HCT116 (cell line): ENCODE data around the gene MEIS1. TPM values are rescaled to one million over a fixed set of nuclear protein-coding genes. Genes with fewer than 3 reads are reported as not detected.

ENCODE experiments used
- ATAC-seq: fragments of 200-7000 bp; cut with Tn5 transposase; 2 replicates; pipeline ENCODE4 v1.9.1; 2020; ENCODE audit warnings: mild to moderate bottlenecking, moderate library complexity
- BruUV-seq: library from RNA; stranded (reverse); fragments of 400-500 nt; replicated peaks from 2 replicates; lab custom pipeline; 2021; lab: Mats Ljungman, UMichigan
- CTCF ChIA-PET: fragments of 300-600 bp; sonication (Branson Sonifier 250); formaldehyde crosslinking; loops from one replicate; lab custom pipeline; 2021; ENCODE audit warnings: antibody characterized with exemption; lab: Charles Lee
- POLR2A ChIA-PET: fragments of 300-600, 350-600 bp; sonication (Branson Sonifier 250); formaldehyde crosslinking; loops from one replicate; lab custom pipeline; 2021; ENCODE audit warnings: antibody characterized with exemption; lab: Charles Lee
- RAD21 ChIA-PET, 2 experiments: fragments of 300-600 bp; sonication (Branson Sonifier 250); formaldehyde crosslinking; loops; one replicate each; lab custom pipeline; 2023; ENCODE audit warnings: low total read pairs in 2 of 2; ENCODE audit not compliant: uncharacterized antibody in 2 of 2, unreplicated experiment in 2 of 2, low non-redundant PET in 1 of 2; lab: Charles Lee
- DNase-seq: peaks from one replicate; pipeline ENCODE4 v3.0.0-alpha.2; 2010; ENCODE audit warnings: low read depth, low spot score
- H2AFZ ChIP-seq: fragments of 200-600 bp; shearing (Covaris generic), sonication (generic); 2 replicates; pipeline ENCODE4 v1.6.1; 2017; ENCODE audit warnings: low read depth, mixed run types, mixed read lengths, antibody characterized with exemption, low read length; ENCODE audit not compliant: poor library complexity, severe bottlenecking
- H3K27ac ChIP-seq: 2 replicates; pipeline ENCODE4 v1.5.1; 2012; ENCODE audit warnings: low read depth, low read length
- H3K27me3 ChIP-seq: fragments of 200-600 bp; sonication (generic); 2 replicates; pipeline ENCODE4 v1.6.1; 2016; ENCODE audit warnings: mixed run types, low read length, mixed read lengths; ENCODE audit not compliant: insufficient read depth
- H3K36me3 ChIP-seq, 2 experiments: fragments of 200-500 bp in 1 of 2; fragments of 200-600 bp in 1 of 2; sonication (Bioruptor generic) in 1 of 2; sonication (generic) in 1 of 2; 2 replicates each; pipeline versions ENCODE4 v1.5.1 to v1.6.1; 2014 to 2016; ENCODE audit warnings: low read length in 2 of 2, inconsistent platforms in 1 of 2, mixed read lengths in 1 of 2, mixed run types in 1 of 2; ENCODE audit not compliant: insufficient read depth in 2 of 2, control insufficient read depth in 1 of 2
- H3K4me1 ChIP-seq, 2 experiments: fragments of 200-600 bp in 1 of 2; sonication (generic) in 1 of 2; 2 replicates each; pipeline versions ENCODE4 v1.5.1 to v1.6.1; 2012 to 2017; ENCODE audit warnings: low read length in 2 of 2, inconsistent platforms in 1 of 2, mild to moderate bottlenecking in 1 of 2, mixed read lengths in 1 of 2, mixed run types in 1 of 2, moderate library complexity in 1 of 2; ENCODE audit not compliant: insufficient read depth in 2 of 2, control insufficient read depth in 1 of 2
- H3K4me2 ChIP-seq: fragments of 200-600 bp; sonication (generic); 2 replicates; pipeline ENCODE4 v1.6.1; 2017; ENCODE audit warnings: mixed run types, low read length, mixed read lengths
- H3K4me3 ChIP-seq, 2 experiments: fragments of 200-600 bp in 1 of 2; sonication (generic) in 1 of 2; replicated peaks in 1 of 2; 2 replicates each; pipeline ENCODE4 v1.5.1; 2011 to 2016; ENCODE audit warnings: low read length in 2 of 2, control low read depth in 1 of 2, low read depth in 1 of 2, mild to moderate bottlenecking in 1 of 2, mixed read lengths in 1 of 2, mixed run types in 1 of 2
- H3K79me2 ChIP-seq: fragments of 200-600 bp; sonication (generic); 2 replicates; pipeline ENCODE4 v1.6.1; 2017; ENCODE audit warnings: mild to moderate bottlenecking, mixed run types, low read length, moderate library complexity, mixed read lengths; ENCODE audit not compliant: insufficient read depth
- H3K9ac ChIP-seq: fragments of 200-600 bp; sonication (generic); 2 replicates; pipeline ENCODE4 v1.6.1; 2016; ENCODE audit warnings: low read length, mixed read lengths
- H3K9me2 ChIP-seq: fragments of 200-600 bp; sonication (generic), shearing (Covaris generic); 2 replicates; pipeline ENCODE4 v1.6.1; 2017; ENCODE audit warnings: mixed run types, mild to moderate bottlenecking, moderate library complexity; ENCODE audit not compliant: insufficient read depth
- H3K9me3 ChIP-seq, 2 experiments: fragments of 200-500 bp in 1 of 2; fragments of 200-600 bp in 1 of 2; sonication (Bioruptor generic) in 1 of 2; sonication (generic) in 1 of 2; 2 replicates each; pipeline ENCODE4 v1.6.1; 2014 to 2017; ENCODE audit warnings: low read length in 2 of 2, mixed read lengths in 2 of 2, inconsistent platforms in 1 of 2, low read depth in 1 of 2, mild to moderate bottlenecking in 1 of 2, mixed run types in 1 of 2, moderate library complexity in 1 of 2; ENCODE audit not compliant: control insufficient read depth in 1 of 2, insufficient read depth in 1 of 2
- H4K20me1 ChIP-seq: fragments of 200-600 bp; sonication (generic), shearing (Covaris generic); 2 replicates; pipeline ENCODE4 v1.6.1; 2017; ENCODE audit warnings: mixed run types, mild to moderate bottlenecking, moderate library complexity; ENCODE audit not compliant: insufficient read depth
- CBX3 ChIP-seq: IDR thresholded peaks from 2 replicates; pipeline ENCODE4 v1.6.1; 2012; ENCODE audit warnings: low read depth
- CEBPB ChIP-seq: IDR thresholded peaks from 2 replicates; pipeline ENCODE4 v1.6.1; 2012; ENCODE audit warnings: low read depth
- EGR1 ChIP-seq: IDR thresholded peaks from 2 replicates; pipeline ENCODE4 v1.6.1; 2012; ENCODE audit warnings: low read depth
- ELF1 ChIP-seq: IDR thresholded peaks from 2 replicates; pipeline ENCODE4 v1.6.1; 2012; ENCODE audit warnings: low read depth, borderline replicate concordance
- FOSL1 ChIP-seq: IDR thresholded peaks from 2 replicates; pipeline ENCODE4 v1.6.1; 2012; ENCODE audit warnings: low read depth
- JUND ChIP-seq: IDR thresholded peaks from 2 replicates; pipeline ENCODE4 v1.6.1; 2012
- POLR2A ChIP-seq: IDR thresholded peaks from 2 replicates; pipeline ENCODE4 v1.7.0; 2011; ENCODE audit warnings: borderline replicate concordance; ENCODE audit not compliant: insufficient read depth, insufficient read length; ENCODE audit errors: extremely low read depth
- POLR2AphosphoS5 ChIP-seq: IDR thresholded peaks from 2 replicates; pipeline ENCODE4 v1.6.1; 2011; ENCODE audit warnings: mild to moderate bottlenecking, low read depth, low read length, moderate library complexity
- SIN3A ChIP-seq: IDR thresholded peaks from 2 replicates; pipeline ENCODE4 v1.6.1; 2012; ENCODE audit warnings: low read depth
- SP1 ChIP-seq: IDR thresholded peaks from 2 replicates; pipeline ENCODE4 v1.6.1; 2012; ENCODE audit warnings: low read depth
- SRF ChIP-seq: IDR thresholded peaks from 2 replicates; pipeline ENCODE4 v1.6.1; 2012; ENCODE audit warnings: low read depth
- YY1 ChIP-seq: IDR thresholded peaks from 2 replicates; pipeline ENCODE4 v1.6.1; 2011; ENCODE audit warnings: low read length, low read depth, moderate library complexity, mild to moderate bottlenecking; ENCODE audit not compliant: insufficient replicate concordance; ENCODE audit errors: extremely low read depth
- ZBTB33 ChIP-seq: IDR thresholded peaks from 2 replicates; pipeline ENCODE4 v1.6.1; 2011; ENCODE audit warnings: mild to moderate bottlenecking, low read length, moderate library complexity; ENCODE audit not compliant: insufficient replicate concordance; ENCODE audit errors: extremely low read depth
- ZFX ChIP-seq: fragments of 450-650 bp; IDR thresholded peaks from 2 replicates; pipeline ENCODE4 v1.6.1; 2017
- ZNF274 ChIP-seq: fragments of 200-500 bp; sonication (Bioruptor generic); IDR thresholded peaks from 2 replicates; pipeline ENCODE4 v1.6.1; 2014; ENCODE audit warnings: mild to moderate bottlenecking, low read depth, low read length, inconsistent platforms
- intact Hi-C: fragments of 100-400 bp; cut with micrococcal nuclease; formaldehyde crosslinking; loops from 2 replicates; pipeline ENCODE4 v1.10.0; 2022
- total RNA-seq: library from RNA; stranded (reverse); gene quantifications from one replicate; pipeline ENCODE4 v1.2.1, GENCODE V29; 2021; ENCODE audit not compliant: unreplicated experiment
- TF ChIP-seq, protein P1 (sequence below): IDR thresholded peaks from 2 replicates; pipeline ENCODE4 v1.6.1; 2012
- TF ChIP-seq, protein P2 (sequence below): IDR thresholded peaks from 2 replicates; pipeline ENCODE4 v1.6.1; 2012

The MEIS1 gene
- total RNA-seq, 1 experiment from 2014 or later, result 0.32 TPM

DNA sequence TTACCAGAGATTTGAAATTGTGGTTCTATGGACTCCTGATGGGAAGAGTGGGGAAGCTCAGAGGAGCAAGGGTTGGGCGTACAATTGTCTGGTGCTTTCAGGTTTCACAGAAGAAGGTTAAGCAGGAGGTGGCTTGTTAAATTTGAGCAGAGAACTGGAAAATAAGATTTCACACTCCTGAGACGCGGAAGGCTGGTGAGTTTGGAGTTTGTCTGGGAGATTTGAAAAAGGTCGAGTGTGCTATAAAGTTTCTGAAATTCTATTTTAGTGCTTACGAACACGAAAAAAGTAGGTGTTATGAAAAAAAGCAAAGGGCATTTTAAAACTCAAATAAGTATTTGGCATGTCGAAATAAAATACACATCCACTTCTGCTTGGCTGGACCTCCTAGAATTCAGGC, 170.1 kb downstream of the MEIS1 start:
- no peak for ATAC-seq
- ChIA-PET RAD21 (no interaction called here), POLR2A (no interaction called here), CTCF (no interaction called here)
- no peaks in the 10 kb centered on the region for H3K9me3 ChIP-seq
- H3K27me3 ChIP-seq, result no peaks in the 10 kb centered on the region
- intact Hi-C loops, result no loop called here
- TF ChIP-seq CEBPB, result no peak
- no peak for TF ChIP-seq FOSL1
- TF ChIP-seq SRF, result no peak
- no peak for TF ChIP-seq JUND
- no peak for TF ChIP-seq POLR2A
- TF ChIP-seq SIN3A, result no peak
- TF ChIP-seq, protein P1, sequence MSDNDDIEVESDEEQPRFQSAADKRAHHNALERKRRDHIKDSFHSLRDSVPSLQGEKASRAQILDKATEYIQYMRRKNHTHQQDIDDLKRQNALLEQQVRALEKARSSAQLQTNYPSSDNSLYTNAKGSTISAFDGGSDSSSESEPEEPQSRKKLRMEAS, result no peak
- no peak for TF ChIP-seq CBX3
- no peak for TF ChIP-seq ZBTB33
- no peak for TF ChIP-seq POLR2AphosphoS5
- no peak for TF ChIP-seq ZNF274
- TF ChIP-seq SP1, result no peak
- no peak for TF ChIP-seq EGR1
- TF ChIP-seq, protein P2, sequence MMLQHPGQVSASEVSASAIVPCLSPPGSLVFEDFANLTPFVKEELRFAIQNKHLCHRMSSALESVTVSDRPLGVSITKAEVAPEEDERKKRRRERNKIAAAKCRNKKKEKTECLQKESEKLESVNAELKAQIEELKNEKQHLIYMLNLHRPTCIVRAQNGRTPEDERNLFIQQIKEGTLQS, result no peak
- TF ChIP-seq YY1, result no peak
- TF ChIP-seq ZFX, result no peak
- TF ChIP-seq ELF1, result no peak
- H3K9me2 ChIP-seq, result no peaks in the 10 kb centered on the region
- H3K4me1 ChIP-seq, result no peaks in the 10 kb centered on the region
- no peak overlapping the region for H3K9ac ChIP-seq
- no TSS peak for BruUV-seq
- no peak overlapping the region for H2AFZ ChIP-seq
- DNase-seq, result no peak
- no peak overlapping the region for H3K4me2 ChIP-seq
- H3K79me2 ChIP-seq, result no peaks in the 10 kb centered on the region
- no peaks in the 10 kb centered on the region for H3K36me3 ChIP-seq
- no peak overlapping the region for H3K27ac ChIP-seq
- H4K20me1 ChIP-seq, result no peaks in the 10 kb centered on the region
- H3K4me3 ChIP-seq, result no peak overlapping the region
